RPMI8226 (cell line): ENCODE data around the gene CLIP4.

Experiments
- DNase-seq: peaks from one replicate; pipeline ENCODE4 v3.0.0-alpha.2; 2015

The CLIP4 gene

DNA sequence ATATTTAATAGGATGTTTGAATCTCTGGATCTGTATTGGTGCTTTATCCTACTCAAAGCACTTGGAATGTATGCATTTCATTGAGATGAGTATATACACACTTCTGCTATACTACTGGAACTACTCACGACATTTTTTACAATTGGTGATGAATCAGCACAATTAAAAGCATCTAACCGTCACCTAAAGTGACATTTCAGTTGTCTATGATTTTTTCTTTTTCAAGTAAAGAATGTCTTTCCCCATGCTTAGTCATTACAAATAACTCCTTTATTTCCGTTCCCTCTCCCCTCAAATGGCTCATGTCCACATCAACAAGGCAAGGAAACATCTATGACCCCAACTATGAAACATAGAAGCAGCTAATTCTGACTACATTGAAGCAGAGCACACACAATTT lies 77.3 kb downstream of the CLIP4 start:
- DNase-seq = no peak

DNA sequence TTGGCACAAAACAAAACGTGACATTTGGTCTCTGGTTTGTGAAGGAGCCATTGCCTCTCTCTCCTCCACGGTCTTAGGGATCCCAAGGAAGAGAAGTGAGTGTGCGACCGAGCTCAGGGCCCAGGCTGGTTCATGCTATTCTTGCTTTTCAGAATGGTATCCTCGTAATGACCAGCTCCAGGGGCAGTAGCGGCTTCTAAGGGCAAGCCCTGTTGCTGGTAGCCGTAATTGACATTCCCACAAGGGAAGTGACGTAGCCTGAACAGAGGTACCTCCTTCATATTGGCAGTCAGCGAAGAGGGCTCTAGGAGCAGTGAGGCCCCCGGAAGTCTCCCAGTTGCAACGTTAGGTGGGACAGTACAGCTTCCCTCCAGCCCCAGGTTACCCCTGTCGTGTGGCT lies 77.9 kb downstream of the CLIP4 start:
- DNase-seq = no peak

DNA sequence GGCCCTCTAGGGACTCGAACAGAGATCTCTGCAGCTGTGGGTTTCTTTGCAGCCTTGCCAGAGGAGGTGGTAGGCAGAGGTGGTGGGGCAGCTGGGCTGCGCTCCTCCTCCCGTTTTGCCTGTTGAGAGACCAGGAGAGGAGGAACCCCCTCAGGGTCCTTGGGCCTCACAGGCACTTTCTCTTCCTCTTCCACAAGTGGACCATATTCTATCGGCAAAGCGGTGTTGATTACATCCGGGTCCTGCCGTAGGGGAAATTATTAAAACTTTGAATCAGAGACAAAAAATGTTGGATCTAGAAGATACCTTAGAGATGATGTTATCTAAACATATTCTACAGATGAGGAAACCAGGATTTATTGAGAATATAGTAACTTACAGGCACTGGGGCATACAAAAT lies 78.5 kb downstream of the CLIP4 start:
- DNase-seq = no peak

DNA sequence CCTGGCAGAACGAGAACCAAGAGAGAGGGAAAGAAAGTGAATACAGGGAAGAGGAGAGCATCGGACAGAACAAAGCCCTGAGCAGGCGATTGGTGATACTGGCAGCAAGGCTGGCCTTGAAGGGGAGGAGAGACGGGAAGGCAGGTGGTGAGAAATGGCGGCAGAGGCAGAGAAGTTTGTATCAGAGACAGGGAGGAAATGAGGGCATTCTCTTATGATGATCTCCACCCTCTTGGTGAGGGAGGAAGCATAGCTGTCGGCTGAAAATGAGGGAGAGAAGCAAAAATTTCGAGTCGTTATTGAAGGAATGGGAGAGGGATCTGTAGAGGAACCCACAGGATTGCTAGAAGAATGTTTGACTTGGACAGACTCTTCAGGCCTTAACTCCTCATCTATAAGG lies 80.6 kb downstream of the CLIP4 start:
- DNase-seq = no peak

DNA sequence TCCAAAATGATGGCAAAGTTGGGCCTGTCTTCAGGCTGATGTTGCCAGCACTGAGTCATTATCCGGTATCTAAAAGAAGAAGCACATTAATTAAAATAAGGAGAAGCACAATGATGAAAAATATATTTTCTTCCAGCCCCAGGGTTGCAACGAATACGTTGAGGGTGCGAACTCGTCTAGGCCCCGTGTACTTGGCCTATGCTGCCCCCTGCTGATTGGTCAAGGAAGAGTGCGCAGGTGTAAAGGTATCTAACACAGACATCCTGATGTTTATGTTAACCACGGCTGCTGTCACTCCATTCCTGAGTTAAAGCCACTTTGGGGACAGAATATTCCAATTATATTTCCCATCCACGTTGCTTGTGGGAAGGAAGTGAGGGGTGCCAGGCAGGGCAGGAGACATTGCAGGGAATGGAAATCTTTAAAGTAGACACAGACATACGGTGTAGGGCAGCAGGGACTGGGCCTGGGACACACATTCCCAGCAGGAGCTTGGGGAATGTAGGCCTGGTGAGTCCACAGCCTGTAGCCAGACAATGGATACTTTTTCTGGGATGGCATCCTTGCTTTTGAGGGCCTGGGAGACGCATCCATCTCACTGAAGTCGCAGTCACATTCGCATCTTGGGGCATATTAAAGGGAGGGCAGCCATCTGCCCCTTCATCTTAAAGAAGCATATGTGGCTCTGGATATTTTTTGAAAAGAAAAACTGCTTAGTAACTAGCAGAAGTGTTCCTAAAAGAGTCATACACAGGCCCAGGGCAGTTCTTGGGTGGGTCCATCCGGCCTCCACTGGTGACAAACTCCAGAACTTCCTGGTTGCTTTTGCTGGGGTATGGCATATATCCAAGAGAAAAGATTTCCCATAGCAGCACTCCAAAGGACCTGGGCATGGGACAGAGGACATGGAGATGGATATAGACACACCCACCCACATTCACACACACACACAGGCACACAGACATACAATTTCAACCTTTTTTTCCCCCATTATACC lies 81.9 kb downstream of the CLIP4 start:
- DNase-seq = peak; percentile 74

DNA sequence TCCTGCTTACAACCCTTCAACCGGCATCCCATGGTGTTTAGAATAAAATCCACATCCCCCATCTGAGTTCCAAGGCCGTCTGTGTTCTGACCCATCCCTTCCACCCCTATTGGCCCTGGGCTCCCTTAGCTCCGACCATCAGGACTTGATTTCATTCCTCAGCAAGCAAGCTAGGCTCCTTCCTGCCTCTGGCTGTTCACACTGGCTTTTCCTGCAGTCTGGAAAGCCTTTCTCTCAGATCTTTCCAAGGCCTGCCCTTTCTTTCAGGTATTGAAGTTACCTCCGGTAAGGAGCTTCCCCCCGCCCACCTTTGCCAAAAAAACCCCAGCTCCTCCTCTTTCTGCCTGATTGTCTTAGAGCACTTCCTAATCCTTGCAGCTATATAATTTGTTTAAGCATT lies 86.8 kb downstream of the CLIP4 start:
- no peak for DNase-seq

DNA sequence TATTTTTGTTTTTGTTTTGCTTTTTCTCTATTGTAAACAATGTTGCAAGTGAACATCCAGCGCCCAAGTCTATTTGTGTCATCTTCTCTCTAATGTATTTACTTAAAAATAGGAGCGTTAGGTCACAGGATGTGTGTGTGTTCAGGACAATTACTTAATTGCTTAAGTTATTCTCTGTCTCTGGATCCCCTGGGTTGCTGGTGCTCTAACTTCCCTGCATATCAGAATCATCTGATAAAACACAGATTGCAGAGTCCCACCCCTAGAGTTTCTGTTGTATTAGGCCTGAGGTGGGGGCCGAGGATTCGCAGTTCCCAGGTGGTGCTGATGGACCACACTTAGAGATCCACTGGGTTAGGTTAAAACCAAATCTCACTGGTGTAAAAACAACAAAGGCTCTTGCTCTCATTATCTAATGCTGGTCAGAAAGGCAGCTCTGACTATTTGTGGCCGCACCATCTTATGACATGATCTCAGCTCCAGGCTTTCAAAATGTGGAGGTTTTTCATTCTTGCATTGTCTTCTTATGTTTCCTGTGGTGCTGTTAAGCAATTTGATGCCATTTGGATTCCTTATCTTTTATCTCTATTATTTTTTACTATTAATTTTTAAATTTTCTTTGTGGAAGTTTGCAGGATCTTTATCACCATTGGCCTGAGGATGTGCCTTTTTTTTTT lies 87.7 kb downstream of the CLIP4 start:
- DNase-seq = no peak

DNA sequence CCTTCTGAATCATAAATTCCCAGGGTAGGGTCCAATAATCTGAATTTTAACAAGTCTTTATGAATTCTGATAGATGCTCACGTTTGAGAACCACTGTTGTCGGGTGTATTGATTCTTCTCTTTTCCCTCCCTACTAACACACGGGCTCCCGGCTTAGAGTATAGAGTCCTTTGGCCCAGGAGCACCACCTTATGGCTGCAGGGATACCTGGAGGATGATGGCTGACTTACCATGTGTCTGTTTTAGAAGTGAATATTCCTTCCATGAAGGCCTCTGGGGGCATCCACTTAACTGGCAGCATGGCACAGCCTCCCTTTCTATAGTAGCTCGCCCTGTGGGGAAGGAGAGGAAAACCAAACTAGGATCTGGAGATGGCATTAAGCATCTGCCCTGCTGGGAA lies 91.7 kb downstream of the CLIP4 start:
- no peak for DNase-seq

DNA sequence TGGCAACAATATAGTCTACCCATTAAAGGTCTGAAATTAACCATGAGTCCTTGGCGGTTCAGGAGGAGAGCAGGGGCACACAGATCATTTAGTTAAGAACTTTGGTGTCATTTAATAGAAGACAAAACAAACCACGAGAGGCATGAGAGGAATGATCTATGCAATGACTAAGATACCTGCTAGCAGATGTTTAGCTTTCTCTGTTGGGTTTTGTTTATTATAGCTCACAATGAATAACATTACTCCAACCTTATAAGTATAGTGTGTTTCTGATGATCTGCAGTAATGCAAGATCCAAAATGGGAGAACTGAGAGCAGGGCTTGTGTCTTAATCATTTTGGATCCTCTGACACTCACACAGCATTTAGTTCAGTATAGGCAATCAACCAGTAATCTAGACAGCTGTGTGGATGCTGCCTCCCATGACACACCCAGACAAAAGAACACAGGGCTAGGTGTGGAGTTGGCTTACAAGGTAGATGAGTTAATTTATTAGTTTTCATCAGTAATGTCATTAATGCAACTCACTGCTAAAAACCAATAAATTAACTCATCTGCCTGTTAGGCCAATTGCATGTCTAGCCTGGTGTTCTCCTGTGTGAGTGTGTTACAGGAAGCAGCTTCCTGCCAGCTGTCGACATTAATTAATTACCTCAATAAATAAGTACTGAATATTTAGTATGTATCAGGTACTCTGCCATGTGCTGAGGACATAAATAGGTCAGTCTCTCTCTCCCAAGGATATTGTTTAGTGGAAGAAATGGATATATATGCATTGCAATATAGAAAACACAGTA lies 92.3 kb downstream of the CLIP4 start:
- no peak for DNase-seq

DNA sequence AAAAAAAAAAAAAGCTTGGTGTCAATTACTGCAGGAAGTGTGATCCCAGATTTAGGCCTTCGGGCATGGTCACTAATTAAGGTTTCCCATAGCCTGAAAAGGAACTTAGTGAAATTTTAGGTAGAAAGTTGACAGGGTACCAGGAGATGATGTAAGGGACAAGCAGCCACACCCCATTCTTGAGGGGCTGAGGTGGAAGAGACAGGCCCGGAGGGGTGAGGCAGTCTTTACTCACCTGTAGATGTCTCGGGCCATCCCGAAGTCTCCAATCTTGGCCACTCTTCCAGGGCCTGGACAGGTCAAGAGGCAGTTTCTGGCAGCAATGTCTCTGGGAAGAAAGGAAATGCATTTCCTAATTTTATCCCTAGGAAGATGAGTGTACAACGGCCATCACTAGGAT lies 94.3 kb downstream of the CLIP4 start:
- DNase-seq = no peak

DNA sequence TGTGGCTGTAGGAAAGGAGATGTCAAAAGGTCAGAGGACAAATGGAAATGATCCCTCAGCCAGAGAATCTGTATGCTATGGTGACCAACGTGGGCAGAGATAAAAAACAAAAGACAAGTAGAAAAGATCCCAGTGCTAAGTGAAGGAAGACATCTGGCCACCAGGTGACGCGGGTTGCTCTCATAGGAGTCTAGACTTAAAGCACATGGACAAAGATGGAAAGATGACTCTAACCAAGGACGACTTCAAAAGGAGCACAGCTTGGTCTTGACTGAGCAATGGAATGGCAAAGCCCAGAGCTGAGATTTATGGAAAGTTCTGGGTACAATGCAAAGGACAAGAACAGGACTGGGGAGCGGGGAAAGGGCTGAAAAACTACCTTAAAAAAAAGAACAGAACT lies 96.8 kb downstream of the CLIP4 start:
- DNase-seq = peak; percentile 23

DNA sequence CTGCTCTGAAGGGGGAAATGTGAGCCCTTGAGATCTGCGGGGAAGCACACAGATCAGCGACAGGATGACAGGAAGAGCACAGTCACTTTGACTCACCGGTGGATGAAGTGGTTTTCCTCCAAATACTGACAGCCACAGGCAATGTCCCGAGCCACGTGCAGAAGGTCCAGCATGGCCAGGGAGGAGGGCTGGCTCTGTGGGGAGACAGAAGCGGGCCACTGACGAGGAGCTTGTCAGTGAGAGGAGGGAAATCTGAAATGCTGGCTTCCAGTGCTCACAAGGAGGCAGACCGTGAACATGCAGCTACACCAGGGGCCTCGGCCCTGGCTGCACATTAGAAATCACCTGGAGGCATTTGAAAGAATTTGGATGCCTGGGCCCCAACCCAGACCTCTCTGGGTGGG lies 98.7 kb downstream of the CLIP4 start:
- no peak for DNase-seq

DNA sequence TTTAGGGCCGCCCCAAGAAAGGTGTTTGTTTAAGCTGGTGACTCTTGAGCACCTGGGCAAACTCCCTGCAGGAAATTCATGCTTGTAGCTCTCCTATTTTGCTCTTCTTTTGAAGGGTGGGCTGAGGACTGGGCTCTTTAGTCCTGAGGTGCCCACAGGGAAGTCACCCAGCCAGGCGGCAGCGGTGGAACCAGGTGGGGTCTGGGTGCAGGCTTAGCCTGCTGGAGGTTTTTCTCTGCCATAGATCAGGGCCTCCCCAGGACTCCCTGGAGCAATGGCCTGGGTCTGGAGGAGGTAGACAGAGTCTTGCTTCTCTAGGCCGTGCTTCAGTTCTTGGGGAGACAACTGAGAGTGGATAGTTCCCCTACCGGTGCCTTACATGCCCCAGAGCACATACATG lies 99.9 kb downstream of the CLIP4 start:
- DNase-seq = no peak

DNA sequence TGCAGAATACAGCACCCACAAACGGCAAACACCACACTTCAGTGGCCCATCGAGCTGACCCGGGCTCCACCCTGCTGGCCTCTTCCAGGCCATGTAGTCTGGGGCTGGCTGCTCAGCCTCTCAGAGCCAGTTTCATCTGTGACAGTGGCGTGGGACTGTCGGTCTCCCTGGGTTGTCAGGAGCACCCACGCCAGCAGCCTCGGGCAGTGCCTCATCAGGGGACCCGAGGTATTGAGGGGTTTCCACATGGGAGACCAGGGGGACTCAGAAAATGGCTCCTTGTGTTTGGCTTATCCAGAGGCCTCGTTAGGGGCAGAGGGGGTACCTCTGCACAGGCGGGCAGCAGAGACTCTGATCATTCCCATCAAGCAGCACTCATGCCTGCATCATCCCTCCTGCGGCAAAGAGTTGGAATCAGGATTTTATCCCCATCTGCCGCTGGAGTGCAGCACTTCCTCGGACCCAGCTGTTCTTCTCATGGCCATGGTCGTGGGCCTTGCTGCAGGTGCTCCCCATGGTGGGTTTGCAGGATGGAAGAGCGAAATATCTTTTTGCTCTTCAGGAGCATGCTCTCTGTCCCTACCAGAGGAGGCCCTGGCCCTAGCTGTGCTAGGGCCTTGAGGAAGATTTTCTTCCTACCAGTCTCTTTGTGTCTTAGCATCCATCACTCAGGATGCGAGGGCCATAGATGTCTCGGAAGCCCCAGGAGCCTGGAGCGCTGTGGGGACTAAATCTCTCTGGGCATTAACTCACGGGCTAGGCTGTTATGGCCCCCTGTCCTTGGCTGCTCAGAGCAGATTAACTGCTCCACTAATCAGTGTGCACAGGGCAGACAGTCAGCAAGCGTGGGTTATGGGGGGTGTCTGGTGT lies 100.8 kb downstream of the CLIP4 start:
- no peak for DNase-seq

DNA sequence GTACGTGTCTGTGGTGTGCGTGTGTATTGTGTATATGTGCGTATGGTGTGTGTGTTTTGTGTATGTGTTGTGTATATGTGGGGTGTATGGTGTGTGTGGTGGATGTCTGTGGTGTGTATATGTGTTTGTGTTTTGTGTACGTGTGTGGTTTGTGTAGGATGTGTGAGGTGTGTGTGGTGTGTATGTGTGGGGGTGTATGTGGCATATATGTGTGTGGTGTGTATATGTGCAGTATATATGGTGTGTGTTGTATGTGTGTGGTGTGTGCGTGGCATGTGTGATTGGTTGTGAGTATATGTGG lies 101.3 kb downstream of the CLIP4 start:
- no peak for DNase-seq

DNA sequence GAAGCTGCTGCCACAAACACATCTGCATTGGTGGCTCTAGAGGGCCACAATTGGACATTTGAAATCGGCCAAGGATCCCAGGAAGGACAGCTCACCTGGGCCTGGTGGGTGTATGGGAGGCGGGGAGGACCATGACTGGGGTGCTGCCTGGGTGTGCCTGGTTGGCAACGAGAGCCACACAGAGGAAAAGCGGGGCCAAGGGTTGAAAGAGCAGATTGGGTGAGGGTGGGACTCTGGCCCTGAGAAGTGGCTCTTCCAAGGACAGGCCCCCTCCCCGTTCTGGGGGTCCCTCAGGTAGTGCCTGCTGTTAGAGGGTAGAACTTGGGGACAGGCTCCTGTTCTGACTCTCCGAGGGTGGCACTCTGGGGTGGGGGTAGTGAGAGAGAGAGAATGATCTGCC lies 102.9 kb downstream of the CLIP4 start:
- no peak for DNase-seq

DNA sequence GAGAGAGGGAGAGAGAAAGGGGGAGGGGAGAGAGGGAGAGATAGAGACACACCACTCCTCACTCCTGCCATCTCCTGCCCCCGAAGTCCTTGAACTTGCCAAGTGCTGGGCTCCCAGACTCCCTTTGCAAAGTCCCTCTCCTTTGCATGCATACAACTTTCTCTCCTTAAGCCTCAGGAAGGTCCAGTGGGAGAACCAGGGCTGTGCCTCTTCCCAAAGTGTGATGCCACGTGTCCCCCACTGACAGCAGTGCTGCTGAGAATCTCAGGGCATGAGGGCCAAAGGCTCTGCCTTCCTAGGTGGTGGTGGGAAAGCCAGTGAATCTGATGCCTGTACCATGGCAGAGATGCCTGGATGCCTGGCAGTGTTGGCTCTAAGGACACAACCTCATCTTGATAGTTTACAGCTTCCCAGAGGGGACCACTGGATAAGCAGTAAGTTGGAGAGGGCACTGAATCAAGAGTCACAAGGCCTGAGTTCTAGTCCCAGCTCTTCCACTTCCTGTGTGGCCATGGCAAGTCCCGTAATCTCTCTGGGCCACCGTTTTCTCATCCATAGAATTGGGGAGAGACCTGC lies 103.4 kb downstream of the CLIP4 start:
- DNase-seq = no peak

DNA sequence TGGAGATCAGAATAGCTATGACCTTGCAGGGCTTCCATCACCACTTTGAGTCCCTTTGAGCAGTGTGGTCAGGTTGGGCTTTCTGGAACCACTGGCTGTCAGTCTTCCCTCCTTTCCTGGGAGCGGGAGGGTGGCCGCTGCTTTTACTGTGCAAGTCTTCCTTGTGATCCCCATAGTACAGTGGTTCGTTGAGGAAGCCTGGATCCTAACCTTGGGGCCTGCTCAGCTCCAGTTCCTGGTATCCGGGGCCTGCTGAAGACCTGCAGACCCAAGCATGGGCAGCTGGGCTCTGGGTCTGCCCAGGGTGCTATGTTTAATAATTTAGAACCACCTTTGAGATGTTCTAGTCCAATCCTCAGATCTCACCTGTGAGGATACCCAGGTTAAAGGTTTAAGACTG lies 104.2 kb downstream of the CLIP4 start:
- no peak for DNase-seq

DNA sequence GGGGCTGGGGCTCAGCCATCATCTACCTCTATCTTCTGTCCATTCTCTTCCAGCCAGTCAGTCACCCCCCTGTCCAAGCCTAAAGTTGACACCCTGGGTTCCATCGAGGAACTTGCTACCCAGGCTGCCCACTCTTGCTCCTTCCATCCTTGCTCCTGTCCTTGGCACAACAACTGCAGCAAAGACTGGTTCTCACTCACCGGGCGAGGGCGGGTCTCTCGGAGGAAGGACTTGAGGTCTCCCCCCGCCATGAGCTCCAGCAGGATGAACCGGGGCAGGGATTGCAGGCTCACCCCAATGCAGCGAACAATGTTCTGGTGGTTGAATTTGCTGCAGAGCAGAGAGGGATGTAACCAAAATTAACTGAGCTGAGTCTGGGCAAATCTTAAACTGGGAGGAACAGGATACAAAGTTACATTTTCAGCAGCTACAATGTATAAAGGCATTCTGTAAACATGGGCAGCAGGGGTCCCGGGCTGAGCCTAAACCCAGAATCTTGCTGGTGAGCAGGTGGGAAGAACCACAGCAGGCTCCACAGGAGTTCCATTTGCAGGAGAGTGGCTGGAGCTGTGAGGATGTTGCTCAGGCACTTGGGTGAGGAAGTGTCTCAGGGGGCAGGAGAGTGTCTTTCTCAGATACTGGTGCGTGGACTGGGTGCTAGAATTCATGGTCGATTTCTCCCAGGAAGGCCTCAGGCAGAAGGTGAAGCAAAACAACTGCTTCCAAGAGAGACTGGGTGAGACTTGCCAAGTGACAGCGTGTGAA lies 105.5 kb downstream of the CLIP4 start:
- DNase-seq = no peak

DNA sequence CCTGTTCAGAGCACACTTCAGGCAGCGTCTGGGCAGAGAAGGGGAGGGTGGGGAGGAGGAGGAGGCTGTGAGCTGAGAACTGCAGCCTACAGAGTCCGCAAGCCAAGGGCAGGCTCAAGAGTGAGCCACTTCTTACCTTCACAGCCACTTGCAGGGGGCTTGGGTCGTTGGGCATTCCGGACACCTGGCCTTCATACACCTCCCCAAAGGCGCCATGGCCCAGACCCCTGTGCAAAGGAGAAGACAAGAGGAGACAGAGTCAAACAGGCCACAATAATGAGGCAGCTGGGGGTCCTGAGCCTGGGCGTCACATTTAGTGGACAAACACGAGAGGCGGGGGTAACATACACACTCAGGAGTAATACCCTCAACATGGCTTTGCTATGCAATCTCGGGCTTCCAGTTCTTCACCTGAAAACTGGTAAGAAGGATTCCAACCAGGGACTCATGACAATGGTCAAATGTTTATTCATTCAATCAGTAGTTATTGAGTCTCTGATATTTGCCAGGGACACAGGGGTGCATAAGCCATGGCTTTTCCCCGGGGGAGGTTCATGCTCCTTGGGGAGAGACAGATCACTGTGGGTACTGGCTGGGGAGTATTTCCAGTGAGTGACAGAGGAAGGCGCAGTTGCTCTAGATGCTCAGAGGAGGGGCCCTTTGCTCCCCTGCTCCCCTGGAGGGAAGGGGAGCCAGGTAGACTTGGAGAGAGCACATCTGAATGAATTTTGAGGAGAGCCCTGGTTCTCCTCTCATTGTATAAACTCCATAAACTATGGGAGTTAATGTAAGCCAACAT lies 107.4 kb downstream of the CLIP4 start:
- DNase-seq = no peak

DNA sequence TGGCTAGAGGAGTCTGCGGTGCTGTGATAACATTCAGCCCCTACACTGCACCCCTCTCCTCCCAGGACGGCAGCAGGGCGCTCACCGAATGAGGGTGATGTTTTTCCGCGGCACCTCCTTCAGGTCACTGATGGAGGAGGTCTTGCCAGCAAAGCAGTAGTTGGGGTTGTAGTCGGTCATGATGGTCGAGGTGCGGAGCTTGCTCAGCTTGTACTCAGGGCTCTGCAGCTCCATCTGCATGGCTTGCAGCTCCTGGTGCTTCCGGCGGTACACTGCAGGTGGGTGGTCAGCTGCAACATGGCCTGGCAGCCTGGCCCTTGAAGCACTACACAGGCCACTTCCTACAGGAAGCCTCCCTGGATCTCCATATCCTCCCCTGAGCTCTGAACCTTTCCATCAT lies 108.0 kb downstream of the CLIP4 start:
- no peak for DNase-seq
